ENCODE measurements around the gene THAP11.

Gene THAP11

GRCh38 chr16:67822511-67822910, 19.6 kb upstream of the THAP11 start:
- Histone ChIP-seq H2AFZ (ENCODE audit: low read length) (no peak overlapping the region), H3K9me3 (replicated peaks; ENCODE audit: insufficient read depth, low read length) (no peaks in the 10 kb centered on the region), H3K4me1 (ENCODE audit: low read length) (no peaks in the 10 kb centered on the region), H3F3A (ENCODE audit: insufficient read depth, low read length) (no peaks in the 10 kb centered on the region), H3K79me2 (ENCODE audit: low read length) (no peaks in the 10 kb centered on the region), H3K4me3 (ENCODE audit: low read length) (no peak overlapping the region), H3K4me2 (ENCODE audit: low read depth, low read length) (no peak overlapping the region), H3K9ac (ENCODE audit: low read length) (no peak overlapping the region), H3K27me3 (replicated peaks; ENCODE audit: insufficient read depth, low read length) (no peaks in the 10 kb centered on the region), H3K9me2 (replicated peaks; ENCODE audit: insufficient read depth, low read length) (no peaks in the 10 kb centered on the region), H3K36me3 (replicated peaks; ENCODE audit: insufficient read depth, low read length) (no peaks in the 10 kb centered on the region), H4K20me1 (ENCODE audit: insufficient read depth, low read length) (no peaks in the 10 kb centered on the region), H3K27ac (ENCODE audit: low read length) (no peak overlapping the region)
- DNase-seq, result no peak
- no peak for TF ChIP-seq EZH2 (optimal IDR thresholded peaks at IDR 0.05; ENCODE audit: low read depth, low read length)
- no peak for TF ChIP-seq EZH2phosphoT487 (IDR thresholded peaks at IDR 0.05; ENCODE audit: low read length)
- TF ChIP-seq, protein P1, sequence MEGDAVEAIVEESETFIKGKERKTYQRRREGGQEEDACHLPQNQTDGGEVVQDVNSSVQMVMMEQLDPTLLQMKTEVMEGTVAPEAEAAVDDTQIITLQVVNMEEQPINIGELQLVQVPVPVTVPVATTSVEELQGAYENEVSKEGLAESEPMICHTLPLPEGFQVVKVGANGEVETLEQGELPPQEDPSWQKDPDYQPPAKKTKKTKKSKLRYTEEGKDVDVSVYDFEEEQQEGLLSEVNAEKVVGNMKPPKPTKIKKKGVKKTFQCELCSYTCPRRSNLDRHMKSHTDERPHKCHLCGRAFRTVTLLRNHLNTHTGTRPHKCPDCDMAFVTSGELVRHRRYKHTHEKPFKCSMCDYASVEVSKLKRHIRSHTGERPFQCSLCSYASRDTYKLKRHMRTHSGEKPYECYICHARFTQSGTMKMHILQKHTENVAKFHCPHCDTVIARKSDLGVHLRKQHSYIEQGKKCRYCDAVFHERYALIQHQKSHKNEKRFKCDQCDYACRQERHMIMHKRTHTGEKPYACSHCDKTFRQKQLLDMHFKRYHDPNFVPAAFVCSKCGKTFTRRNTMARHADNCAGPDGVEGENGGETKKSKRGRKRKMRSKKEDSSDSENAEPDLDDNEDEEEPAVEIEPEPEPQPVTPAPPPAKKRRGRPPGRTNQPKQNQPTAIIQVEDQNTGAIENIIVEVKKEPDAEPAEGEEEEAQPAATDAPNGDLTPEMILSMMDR (IDR thresholded peaks at IDR 0.05; ENCODE audit: low read length), result no peak

DNA sequence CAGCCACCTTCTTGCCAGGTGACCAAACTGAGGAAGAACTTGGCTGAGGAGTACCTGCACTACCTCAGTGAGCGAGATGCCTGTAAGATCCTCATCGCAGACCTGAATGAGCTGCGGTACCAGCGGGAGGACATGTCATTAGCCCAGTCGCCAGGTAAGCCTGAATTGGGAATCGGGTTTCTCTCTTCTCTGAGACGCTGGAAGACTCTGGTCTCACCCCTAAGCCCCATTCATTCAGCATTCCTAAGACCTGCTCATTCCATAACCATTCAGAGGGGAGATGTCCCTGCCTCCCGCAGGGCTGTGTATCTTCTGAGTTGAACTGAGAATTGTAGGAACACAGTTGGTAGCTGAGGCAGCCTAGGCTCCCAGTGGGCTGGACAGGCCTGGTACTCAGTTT, 17.0 kb upstream of the THAP11 start:
- no peak overlapping the region for H3K9ac ChIP-seq (ENCODE audit: low read length)
- H3K27ac ChIP-seq (ENCODE audit: low read length), result no peak overlapping the region
- H3K4me2 ChIP-seq (ENCODE audit: low read depth, low read length), result no peak overlapping the region
- DNase-seq, result no peak
- H3F3A ChIP-seq (ENCODE audit: insufficient read depth, low read length), result no peaks in the 10 kb centered on the region
- H3K9me2 ChIP-seq (replicated peaks; ENCODE audit: insufficient read depth, low read length), result no peaks in the 10 kb centered on the region
- no peaks in the 10 kb centered on the region for H3K79me2 ChIP-seq (ENCODE audit: low read length)
- H2AFZ ChIP-seq (ENCODE audit: low read length), result no peak overlapping the region
- H3K9me3 ChIP-seq (replicated peaks; ENCODE audit: insufficient read depth, low read length), result no peaks in the 10 kb centered on the region
- H3K4me1 ChIP-seq (ENCODE audit: low read length), result no peaks in the 10 kb centered on the region
- H4K20me1 ChIP-seq (ENCODE audit: insufficient read depth, low read length), result no peaks in the 10 kb centered on the region
- H3K36me3 ChIP-seq (replicated peaks; ENCODE audit: insufficient read depth, low read length), result no peaks in the 10 kb centered on the region
- H3K4me3 ChIP-seq (ENCODE audit: low read length), result no peak overlapping the region
- no peaks in the 10 kb centered on the region for H3K27me3 ChIP-seq (replicated peaks; ENCODE audit: insufficient read depth, low read length)
- TF ChIP-seq EZH2 (optimal IDR thresholded peaks at IDR 0.05; ENCODE audit: low read depth, low read length) (no peak), EZH2phosphoT487 (IDR thresholded peaks at IDR 0.05; ENCODE audit: low read length) (no peak)
- TF ChIP-seq, protein P1 (IDR thresholded peaks at IDR 0.05; ENCODE audit: low read length), result no peak

GRCh38 chr16:67825906-67826305, 16.2 kb upstream of the THAP11 start:
- Histone ChIP-seq H3K4me1 (ENCODE audit: low read length) (no peaks in the 10 kb centered on the region), H3K36me3 (replicated peaks; ENCODE audit: insufficient read depth, low read length) (no peaks in the 10 kb centered on the region), H3K27ac (ENCODE audit: low read length) (no peak overlapping the region), H4K20me1 (ENCODE audit: insufficient read depth, low read length) (no peaks in the 10 kb centered on the region), H3K4me3 (ENCODE audit: low read length) (no peak overlapping the region), H3K9me3 (replicated peaks; ENCODE audit: insufficient read depth, low read length) (no peaks in the 10 kb centered on the region), H3F3A (ENCODE audit: insufficient read depth, low read length) (no peaks in the 10 kb centered on the region), H3K9me2 (replicated peaks; ENCODE audit: insufficient read depth, low read length) (no peaks in the 10 kb centered on the region), H3K9ac (ENCODE audit: low read length) (no peak overlapping the region), H3K4me2 (ENCODE audit: low read depth, low read length) (no peak overlapping the region), H3K27me3 (replicated peaks; ENCODE audit: insufficient read depth, low read length) (no peaks in the 10 kb centered on the region), H3K79me2 (ENCODE audit: low read length) (no peaks in the 10 kb centered on the region), H2AFZ (ENCODE audit: low read length) (no peak overlapping the region)
- TF ChIP-seq, protein P1 (IDR thresholded peaks at IDR 0.05; ENCODE audit: low read length), result no peak
- TF ChIP-seq EZH2phosphoT487 (IDR thresholded peaks at IDR 0.05; ENCODE audit: low read length), result no peak
- TF ChIP-seq EZH2 (optimal IDR thresholded peaks at IDR 0.05; ENCODE audit: low read depth, low read length), result no peak
- DNase-seq, result no peak

All from MM.1S (cell line).